Panc1 (cell line): ENCODE data around the gene SIK2. TPM values are rescaled to one million over a fixed set of nuclear protein-coding genes. Genes with fewer than 3 reads are reported as not detected.
A peak's percentile ranks its signal among the peaks of the same experiment; 100 is the strongest.

Source experiments
- ATAC-seq: fragments of 200-7000 bp; cut with Tn5 transposase; 2 replicates; pipeline ENCODE4 v1.9.1; 2020; ENCODE audit warnings: mild to moderate bottlenecking, moderate library complexity
- BruUV-seq: library from RNA; stranded (reverse); fragments of 400-500 nt; replicated peaks from 2 replicates; lab custom pipeline; 2021; lab: Mats Ljungman, UMichigan
- CTCF ChIA-PET: fragments of 300-600 bp; sonication (Branson Sonifier 250); formaldehyde crosslinking; loops from one replicate; lab custom pipeline; 2022; ENCODE audit warnings: antibody characterized with exemption; lab: Charles Lee
- POLR2A ChIA-PET: fragments of 300-600 bp; sonication (Branson Sonifier 250); formaldehyde crosslinking; loops from one replicate; lab custom pipeline; 2022; ENCODE audit warnings: antibody characterized with exemption; lab: Charles Lee
- DNase-seq: peaks from one replicate; pipeline ENCODE4 v3.0.0-alpha.2; 2010; ENCODE audit warnings: low read depth, low spot score
- H3K27ac ChIP-seq: 2 replicates; pipeline ENCODE4 v1.5.1; 2011; ENCODE audit warnings: mild to moderate bottlenecking, low read length, inconsistent platforms
- H3K27me3 ChIP-seq: fragments of 200-500 bp; sonication (Bioruptor generic); 2 replicates; pipeline ENCODE4 v1.6.0; 2014; ENCODE audit warnings: low read length, inconsistent platforms; ENCODE audit not compliant: control insufficient read depth, insufficient read depth
- H3K36me3 ChIP-seq: fragments of 200-500 bp; sonication (Bioruptor generic); 2 replicates; pipeline ENCODE4 v1.5.1; 2014; ENCODE audit warnings: inconsistent platforms, mild to moderate bottlenecking, low read length, moderate library complexity; ENCODE audit not compliant: control insufficient read depth, insufficient read depth
- H3K4me1 ChIP-seq: 2 replicates; pipeline ENCODE4 v1.5.1; 2011; ENCODE audit warnings: inconsistent platforms, mild to moderate bottlenecking, low read length, moderate library complexity; ENCODE audit not compliant: control insufficient read depth, insufficient read depth
- H3K4me3 ChIP-seq, 2 experiments: 2 replicates each; pipeline ENCODE4 v1.5.1; 2011 to 2012; ENCODE audit warnings: low read depth in 2 of 2, low read length in 2 of 2, mild to moderate bottlenecking in 2 of 2, inconsistent platforms in 1 of 2, moderate library complexity in 1 of 2
- H3K9me3 ChIP-seq: fragments of 200-500 bp; sonication (Bioruptor generic); 2 replicates; pipeline ENCODE4 v1.5.1; 2014; ENCODE audit warnings: low read depth, mild to moderate bottlenecking, inconsistent platforms, low read length, moderate library complexity; ENCODE audit not compliant: control insufficient read depth, insufficient read depth
- CTCF ChIP-seq: fragments of 450-650 bp; IDR thresholded peaks from 2 replicates; pipeline ENCODE4 v1.5.1; 2017; ENCODE audit warnings: mild to moderate bottlenecking
- POLR2AphosphoS5 ChIP-seq: IDR thresholded peaks from 2 replicates; pipeline ENCODE4 v1.6.1; 2012; ENCODE audit warnings: mild to moderate bottlenecking, low read depth, low read length, moderate library complexity
- REST ChIP-seq, 2 experiments: IDR thresholded peaks; 2 replicates each; pipeline ENCODE4 v1.6.1; 2011 to 2012; ENCODE audit warnings: low read depth in 2 of 2, control low read depth in 1 of 2, low read length in 1 of 2, mild to moderate bottlenecking in 1 of 2, moderate library complexity in 1 of 2; ENCODE audit not compliant: insufficient read depth in 1 of 2
- SIN3A ChIP-seq: IDR thresholded peaks from 2 replicates; pipeline ENCODE4 v1.6.1; 2012; ENCODE audit warnings: low read depth, mild to moderate bottlenecking, low read length, moderate library complexity, borderline replicate concordance; ENCODE audit not compliant: insufficient read depth
- TCF7L2 ChIP-seq: IDR thresholded peaks from 2 replicates; pipeline ENCODE4 v1.6.1; 2011; ENCODE audit warnings: mild to moderate bottlenecking, low read depth, low read length, inconsistent platforms
- in situ Hi-C: cut with HindIII; loops from 2 replicates; pipeline ENCODE4 v1.10.0; 2016; ENCODE audit warnings: low sequenced_read_pairs, low pct_unique_long_range_greater_than_20kb
- intact Hi-C: fragments of 100-400 bp; cut with micrococcal nuclease; formaldehyde crosslinking; loops from one replicate; pipeline ENCODE4 v1.10.0; 2022; ENCODE audit not compliant: unreplicated experiment
- total RNA-seq: library from RNA; stranded (reverse); gene quantifications from one replicate; pipeline ENCODE4 v1.2.1, GENCODE V29; 2021; ENCODE audit not compliant: unreplicated experiment

SIK2 gene
- total RNA-seq, 1 experiment from 2014 or later = 17.0 TPM

GRCh38 chr11:111620518-111620917 lies 18.3 kb downstream of the SIK2 start:
- CTCF ChIA-PET = interaction anchor here (1.2 kb wide), 1 partner anchor 16 kb away, joined by 4 read pairs; no protein-coding TSS in a partner anchor
- in situ Hi-C loops = no loop called here
- TF ChIP-seq SIN3A (no peak), TCF7L2 (no peak), POLR2AphosphoS5 (no peak)
- ATAC-seq (no peak), DNase-seq (no peak)
- intact Hi-C loops = no loop called here
- H3K4me1 ChIP-seq = no peaks in the 10 kb centered on the region
- POLR2A ChIA-PET = interaction anchor here (0.7 kb wide), 1 partner anchor 11 kb away, joined by 3 read pairs; no protein-coding TSS in a partner anchor
- no peak overlapping the region for H3K4me3 ChIP-seq
- no peak overlapping the region for H3K27ac ChIP-seq
- H3K9me3 ChIP-seq = no peaks in the 10 kb centered on the region
- H3K36me3 ChIP-seq = peaks cover 4% of the 10 kb centered on the region; the same call in 1 of the 2 replicates
- no peaks in the 10 kb centered on the region for H3K27me3 ChIP-seq
- TSS peak; percentile 18 for BruUV-seq

- POLR2A ChIA-PET = no interaction called here
- Histone ChIP-seq H3K36me3 (peaks cover 4% of the 10 kb centered on the region; the same call in 1 of the 2 replicates), H3K27ac (no peak overlapping the region), H3K9me3 (no peaks in the 10 kb centered on the region), H3K4me3 (no peak overlapping the region), H3K4me1 (no peaks in the 10 kb centered on the region), H3K27me3 (no peaks in the 10 kb centered on the region)
- BruUV-seq = no TSS peak
- DNase-seq (no peak), ATAC-seq (no peak)
- intact Hi-C loops = no loop called here
- CTCF ChIA-PET = no interaction called here
- in situ Hi-C loops = no loop called here
- TF ChIP-seq POLR2AphosphoS5 (no peak), REST (IDR thresholded peaks at IDR 0.05; ENCODE audit: insufficient read depth in 1 of 2, low read depth in 2 of 2, low read length in 1 of 2) (no peak), TCF7L2 (no peak), SIN3A (no peak), CTCF (no peak)
Observed at GRCh38 chr11:111623527-111624030, 21.3 kb downstream of the SIK2 start.

- no peaks in the 10 kb centered on the region for H3K27me3 ChIP-seq
- no peak overlapping the region for H3K4me3 ChIP-seq
- no peaks in the 10 kb centered on the region for H3K4me1 ChIP-seq
- H3K9me3 ChIP-seq = no peaks in the 10 kb centered on the region
- TF ChIP-seq REST (IDR thresholded peaks at IDR 0.05; ENCODE audit: insufficient read depth in 1 of 2, low read depth in 2 of 2, low read length in 1 of 2) (no peak), CTCF (no peak), POLR2AphosphoS5 (no peak), TCF7L2 (no peak), SIN3A (no peak)
- in situ Hi-C loops (no loop called here), intact Hi-C loops (no loop called here)
- DNase-seq (no peak), ATAC-seq (no peak)
- no peak overlapping the region for H3K27ac ChIP-seq
- H3K36me3 ChIP-seq = peaks cover 4% of the 10 kb centered on the region; the same call in 1 of the 2 replicates
- ChIA-PET CTCF (no interaction called here), POLR2A (no interaction called here)
- no TSS peak for BruUV-seq
Observed at GRCh38 chr11:111624608-111625007, 22.4 kb downstream of the SIK2 start.
